GM10248 (cell line): ENCODE data around the gene MRPL20.
A peak's percentile ranks its signal among the peaks of the same experiment; 100 is the strongest.

Source experiments
- CTCF ChIA-PET: fragments of 300-600 bp; sonication (Branson Sonifier 250); formaldehyde crosslinking; extraction: SDS; loops from one replicate; lab custom pipeline; 2021; ENCODE audit warnings: antibody characterized with exemption; lab: Yijun Ruan, JAX
- POLR2A ChIA-PET: fragments of 350-650 bp; sonication (Branson Sonifier 250); formaldehyde crosslinking; extraction: SDS; loops from one replicate; lab custom pipeline; 2020; ENCODE audit warnings: antibody characterized with exemption; lab: Yijun Ruan, JAX
- DNase-seq: peaks from one replicate; pipeline ENCODE4 v3.0.0; 2012; ENCODE audit errors: extremely low spot score
- CTCF ChIP-seq: IDR thresholded peaks from 2 replicates; pipeline ENCODE4 v1.5.1; 2012; ENCODE audit warnings: mild to moderate bottlenecking, low read depth; ENCODE audit errors: extremely low read depth, missing control alignments, control extremely low read depth

The MRPL20 gene

GRCh38 chr1:1427820-1428148 lies 20.7 kb upstream of the MRPL20 start:
- ChIA-PET POLR2A (no interaction called here), CTCF (no interaction called here)
- no peak for DNase-seq
- no peak for TF ChIP-seq CTCF

- no peak for TF ChIP-seq CTCF
- CTCF ChIA-PET = interaction anchor here (1.0 kb wide), 1 partner anchor 10 kb away, joined by 3 read pairs; no protein-coding TSS in a partner anchor
- POLR2A ChIA-PET = no interaction called here
- peak; percentile 42 for DNase-seq
Measured at GRCh38 chr1:1427106-1427819, 20.2 kb upstream of the MRPL20 start.

- CTCF ChIA-PET = interaction anchor here (1.0 kb wide), 1 partner anchor 11 kb away, joined by 3 read pairs; no protein-coding TSS in a partner anchor
- TF ChIP-seq CTCF = no peak
- POLR2A ChIA-PET = no interaction called here
- no peak for DNase-seq
Measured at GRCh38 chr1:1426496-1427105, 19.5 kb upstream of the MRPL20 start.

- ChIA-PET POLR2A (no interaction called here), CTCF (interaction anchor here (1.0 kb wide), 1 partner anchor 11 kb away, joined by 3 read pairs; no protein-coding TSS in a partner anchor)
- DNase-seq = no peak
- TF ChIP-seq CTCF = no peak
Measured at GRCh38 chr1:1425753-1426495, 18.8 kb upstream of the MRPL20 start.

- TF ChIP-seq CTCF = no peak
- DNase-seq = no peak
- ChIA-PET POLR2A (no interaction called here), CTCF (no interaction called here)
Measured at GRCh38 chr1:1425426-1425752, 18.3 kb upstream of the MRPL20 start.

- no peak for DNase-seq
- CTCF ChIA-PET = no interaction called here
- no peak for TF ChIP-seq CTCF
- POLR2A ChIA-PET = no interaction called here
Measured at GRCh38 chr1:1424707-1425106, 17.6 kb upstream of the MRPL20 start.
